Ovary (tissue), 9 donors: ENCODE measurements around the gene TM4SF1. TPM values are rescaled to one million over a fixed set of nuclear protein-coding genes. Genes with fewer than 3 reads are reported as not detected.
A peak's percentile ranks its signal among the peaks of the same experiment; 100 is the strongest.

Experiments
- DNase-seq, 5 donors: peaks; one replicate each; pipeline ENCODE4 v3.0.0-alpha.2; 2019 to 2020
- H3K27ac ChIP-seq, 2 donors: fragments of 200-600 bp; one replicate each; pipeline versions ENCODE4 v1.5.1 to v1.8.0; 2019 to 2022
- H3K27me3 ChIP-seq: fragments of 200-600 bp; one replicate; pipeline ENCODE4 v1.8.0; 2022
- H3K36me3 ChIP-seq: fragments of 200-600 bp; sonication (generic); one replicate; pipeline ENCODE4 v1.5.1; 2019
- H3K4me1 ChIP-seq: one replicate; pipeline ENCODE4 v1.8.1; 2013; ENCODE audit warnings: mild to moderate bottlenecking, moderate library complexity; ENCODE audit not compliant: insufficient read depth
- H3K4me3 ChIP-seq: fragments of 200-600 bp; sonication (generic); one replicate; pipeline ENCODE4 v1.5.1; 2017
- H3K9me3 ChIP-seq, 2 donors: fragments of 200-600 bp in 1 of 2; sonication (generic) in 1 of 2; one replicate each; pipeline versions ENCODE4 v1.5.1 to v1.8.1; 2013 to 2019; ENCODE audit warnings: mild to moderate bottlenecking in 1 of 2, moderate library complexity in 1 of 2
- CTCF ChIP-seq, 3 donors: fragments of 450-650 bp in 2 of 3; fragments of 200-600 bp in 1 of 3; IDR thresholded peaks; one replicate each; pipeline versions ENCODE4 v1.5.1 to v1.8.0; 2016 to 2022; ENCODE audit warnings: antibody characterized with exemption in 3 of 3, mild to moderate bottlenecking in 1 of 3
- EP300 ChIP-seq: sonication (generic); formaldehyde crosslinking; IDR thresholded peaks from one replicate; pipeline ENCODE4 v1.6.1; 2017; ENCODE audit warnings: antibody characterized with exemption
- POLR2A ChIP-seq: fragments of 450-650 bp; IDR thresholded peaks from one replicate; pipeline ENCODE4 v1.6.1; 2017; ENCODE audit warnings: antibody characterized with exemption, mild to moderate bottlenecking, moderate library complexity
- whole genome bisulfite sequencing, 3 donors: extraction: QIAGEN DNeasy Blood & Tissue Kit in 1 of 3; methylation state at CpG; one replicate each; pipeline versions ENCODE4 v1.1.5 to v1.1.7; 2013 to 2017; 5-methylcytosine and 5-hydroxymethylcytosine counted together
- intact Hi-C, 4 donors: fragments of 100-400 bp; cut with DNase I; formaldehyde crosslinking; loops; one replicate each; pipeline versions ENCODE4 v1.11.0 to v1.15.1; 2022 to 2023
- polyA plus RNA-seq, 2 donors: library from polyadenylated mRNA; stranded (reverse); fragments of 200-250 nt in 1 of 2; fragments of 350-450 nt in 1 of 2; fragmentation: Illumina TruSeq in 1 of 2; extraction: RNeasy Lipid Tissue Mini Kit (QIAGEN cat#74804) in 1 of 2; gene quantifications; one replicate each; pipeline ENCODE4 v1.2.3, GENCODE V29; 2013 to 2014
- total RNA-seq, 7 donors: library from RNA; depleted of rRNA in 2 of 7; stranded (reverse); fragments of >200 nt in 2 of 7; fragmentation: NEBNext Ultra II Directional in 3 of 7; extraction: Animal tissue kit (Norgen Biotek cat#: 25700) in 3 of 7; gene quantifications; one replicate each; pipeline versions ENCODE4 v1.1.0 to v1.2.4, GENCODE V29; 2016 to 2023
- donor health status: DM: no; HTN: no; CAD: no; lungs with moderate emphysema.
- donor health status: DM: no; HTN: no; CAD: no.
- donor health status: Bipolar disorder and iron deficiency.
- donor health status: DM: yes; HTN: yes; CAD: no.
- donor health status: DM: no; HTN: no; CAD: no.
- donor health status: DM: yes; HTN: yes; CAD: no.

The TM4SF1 gene
- total and polyA plus RNA-seq, 9 donors: 35.6 to 207 (median 61.0) TPM

GRCh38 chr3:149353581-149354184 is 23.8 kb downstream of the TM4SF1 start:
- WGBS, 3 donors: 7 to 31% (median 23%) methylated on average over 1 of the region's 1 CpG
- Histone ChIP-seq H3K27me3 (no peaks in the 10 kb centered on the region), H3K4me1 (peaks cover 5% of the 10 kb centered on the region), H3K27ac (no peak overlapping the region), H3K9me3 (no peaks in the 10 kb centered on the region), H3K36me3 (no peaks in the 10 kb centered on the region), H3K4me3 (no peak overlapping the region)
- no peak for TF ChIP-seq POLR2A
- TF ChIP-seq CTCF (IDR thresholded peaks at IDR 0.05): no peak
- TF ChIP-seq EP300: no peak
- no peak for DNase-seq
- intact Hi-C loops: loop anchor here in 1 of 4 donors (10.0 kb wide), 1 partner anchor 141 kb away; no protein-coding TSS in a partner anchor

DNA sequence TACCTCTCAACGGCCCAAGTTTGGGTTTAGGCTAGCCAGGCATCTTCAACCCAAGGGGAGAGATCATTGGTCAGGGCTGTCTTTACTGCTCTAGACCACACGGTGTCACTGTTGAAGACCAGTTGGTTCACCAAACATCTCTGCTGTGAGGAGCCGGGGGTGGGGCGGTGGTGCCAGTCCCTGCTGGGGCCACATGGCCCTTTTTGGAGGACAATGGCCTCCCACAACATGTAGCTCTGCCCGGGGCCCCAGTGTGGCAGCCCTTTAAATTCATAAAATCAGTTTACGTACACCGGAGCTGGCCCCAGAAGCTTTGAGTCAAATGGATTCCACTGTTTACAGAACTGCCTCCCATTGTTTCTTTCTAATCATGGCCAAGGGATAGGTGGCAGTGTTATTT is 24.9 kb downstream of the TM4SF1 start:
- Histone ChIP-seq H3K27ac (no peak overlapping the region), H3K4me1 (peaks cover 5% of the 10 kb centered on the region), H3K27me3 (no peaks in the 10 kb centered on the region), H3K4me3 (no peak overlapping the region), H3K36me3 (no peaks in the 10 kb centered on the region), H3K9me3 (no peaks in the 10 kb centered on the region)
- TF ChIP-seq CTCF (IDR thresholded peaks at IDR 0.05): peak in 2 of 3 donors; percentile 16 to 54
- TF ChIP-seq EP300: no peak
- no peak for TF ChIP-seq POLR2A
- 52 to 54% (median 53%) methylated on average over 7 of the region's 7 CpGs for WGBS, 3 donors
- DNase-seq: peak; percentile 29 to 54 (median 44)
- intact Hi-C loops: loop anchor here in 1 of 4 donors (10.0 kb wide), 1 partner anchor 142 kb away; no protein-coding TSS in a partner anchor

DNA sequence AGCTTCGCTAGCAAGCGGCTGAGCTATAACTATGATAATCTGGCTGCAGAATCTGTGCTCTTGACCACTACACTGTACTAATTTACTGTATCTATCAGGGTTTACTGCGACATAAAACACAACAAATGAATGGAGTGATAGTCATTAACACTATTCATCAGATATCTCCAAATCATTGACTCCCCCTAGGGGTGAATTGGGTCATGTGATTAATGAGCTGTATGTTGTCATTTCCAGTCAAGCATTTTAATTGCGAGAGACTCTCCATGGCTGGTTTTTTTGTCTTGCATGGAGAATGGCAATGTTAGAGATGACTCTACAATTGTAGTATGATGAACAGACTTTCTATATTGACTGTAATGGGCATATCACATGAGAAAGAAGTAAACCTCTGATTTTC is 33.5 kb downstream of the TM4SF1 start:
- Histone ChIP-seq H3K36me3 (no peaks in the 10 kb centered on the region), H3K27me3 (no peaks in the 10 kb centered on the region), H3K27ac (no peak overlapping the region), H3K9me3 (no peaks in the 10 kb centered on the region), H3K4me3 (no peak overlapping the region), H3K4me1 (peaks cover 7% of the 10 kb centered on the region)
- 92 to 96% (median 95%) methylated on average over 4 of the region's 4 CpGs for WGBS, 3 donors
- no peak for DNase-seq
- TF ChIP-seq POLR2A: no peak
- TF ChIP-seq EP300: no peak
- TF ChIP-seq CTCF (IDR thresholded peaks at IDR 0.05): no peak
- intact Hi-C loops: no loop called here

DNA sequence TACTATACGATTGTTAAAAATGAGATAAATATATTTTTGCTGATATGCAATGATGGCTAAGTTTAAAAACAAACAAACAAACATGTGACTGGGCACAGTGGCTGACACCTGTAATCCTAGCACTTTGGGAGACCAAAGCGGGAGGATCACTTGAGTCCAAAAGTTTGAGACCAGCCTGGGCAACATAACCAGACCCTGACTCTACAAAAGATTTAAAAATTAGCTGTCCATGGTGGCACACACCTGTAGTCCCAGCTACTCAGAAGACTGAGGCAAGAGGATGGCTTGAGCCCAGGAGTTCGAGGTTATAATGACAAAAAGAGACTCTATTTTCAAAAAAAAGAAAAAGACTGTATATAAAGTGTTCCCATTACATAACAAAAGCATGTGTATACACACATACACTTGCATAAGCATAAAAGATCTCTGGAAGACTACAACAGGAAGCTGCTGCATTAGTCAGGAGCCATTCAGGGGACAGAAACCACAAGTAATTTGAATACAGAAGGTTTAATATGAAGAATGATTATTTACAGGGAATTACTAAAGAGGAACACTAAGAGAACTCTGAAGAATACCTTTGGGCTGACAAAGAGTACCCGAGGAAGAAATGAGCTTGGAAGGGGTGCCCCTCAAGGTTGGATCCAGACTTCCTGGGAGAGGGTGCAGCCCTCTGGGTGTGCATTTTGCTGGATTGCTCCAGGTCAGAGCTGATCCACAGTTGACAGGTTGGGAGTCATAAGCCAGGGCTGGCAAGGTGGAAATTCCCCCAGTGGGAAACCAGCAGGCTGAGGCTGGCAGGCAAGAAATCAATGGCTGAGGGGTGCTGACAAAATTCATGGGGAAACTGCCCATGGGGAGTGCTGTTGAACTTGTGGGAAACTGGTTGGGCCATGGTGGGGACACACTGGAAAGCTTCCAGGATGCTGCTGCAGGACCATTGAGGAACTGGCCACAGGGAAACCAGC is 34.8 kb downstream of the TM4SF1 start:
- Histone ChIP-seq H3K9me3 (no peaks in the 10 kb centered on the region), H3K27ac (no peak overlapping the region), H3K36me3 (no peaks in the 10 kb centered on the region), H3K27me3 (no peaks in the 10 kb centered on the region), H3K4me3 (no peak overlapping the region), H3K4me1 (peaks cover 7% of the 10 kb centered on the region)
- WGBS, 3 donors: 87 to 92% (median 91%) methylated on average over 4 of the region's 4 CpGs
- intact Hi-C loops: no loop called here
- DNase-seq: no peak
- TF ChIP-seq POLR2A (no peak), EP300 (no peak), CTCF (IDR thresholded peaks at IDR 0.05) (no peak)
